DOHH2 (cell line): Measurements from ENCODE around the gene FOXP4.

Experiments
- EZH2phosphoT487 ChIP-seq: fragments of 200-600 bp; sonication (generic); IDR thresholded peaks from 2 replicates; pipeline ENCODE4 v1.6.1; 2017; ENCODE audit warnings: borderline replicate concordance, mild to moderate bottlenecking, antibody characterized with exemption, low read length, moderate library complexity, mixed read lengths
- TF ChIP-seq, protein P1 (sequence below): fragments of 200-600 bp; sonication (generic); IDR thresholded peaks from one replicate; pipeline ENCODE4 v1.5.1; 2014; ENCODE audit warnings: antibody characterized with exemption, mild to moderate bottlenecking, low read depth, low read length; ENCODE audit not compliant: poor library complexity, severe bottlenecking

DNA sequence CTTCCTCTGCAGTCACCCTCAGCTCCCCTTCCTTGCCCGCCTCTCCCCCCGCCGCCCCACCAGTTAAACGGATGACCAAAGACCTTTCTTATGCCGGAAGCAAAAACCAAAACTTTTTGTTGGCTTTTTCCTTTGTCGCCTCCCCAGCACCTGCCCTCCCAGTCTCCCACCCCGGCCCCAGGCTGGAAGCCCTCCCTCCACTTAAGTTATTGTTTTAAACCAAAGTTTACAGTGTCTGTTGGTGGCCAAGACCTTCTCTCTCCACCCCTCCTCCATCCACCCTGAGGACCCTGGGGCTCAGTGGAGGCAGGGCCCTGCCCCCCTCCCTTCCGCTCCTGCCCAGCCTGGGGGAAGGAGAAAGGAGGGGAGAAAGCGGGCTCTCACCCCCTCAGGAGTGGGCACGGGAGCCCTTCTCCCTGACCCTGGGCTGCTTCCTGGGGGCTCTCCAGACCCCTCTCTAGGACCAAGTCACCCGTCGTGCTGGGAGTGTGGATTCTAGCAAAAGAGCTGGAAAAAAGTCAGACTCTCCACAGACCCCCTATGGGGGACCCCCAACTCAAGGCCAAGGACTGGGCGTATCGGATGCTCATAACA is 53.8 kb downstream of the FOXP4 start:
- TF ChIP-seq, protein P1, sequence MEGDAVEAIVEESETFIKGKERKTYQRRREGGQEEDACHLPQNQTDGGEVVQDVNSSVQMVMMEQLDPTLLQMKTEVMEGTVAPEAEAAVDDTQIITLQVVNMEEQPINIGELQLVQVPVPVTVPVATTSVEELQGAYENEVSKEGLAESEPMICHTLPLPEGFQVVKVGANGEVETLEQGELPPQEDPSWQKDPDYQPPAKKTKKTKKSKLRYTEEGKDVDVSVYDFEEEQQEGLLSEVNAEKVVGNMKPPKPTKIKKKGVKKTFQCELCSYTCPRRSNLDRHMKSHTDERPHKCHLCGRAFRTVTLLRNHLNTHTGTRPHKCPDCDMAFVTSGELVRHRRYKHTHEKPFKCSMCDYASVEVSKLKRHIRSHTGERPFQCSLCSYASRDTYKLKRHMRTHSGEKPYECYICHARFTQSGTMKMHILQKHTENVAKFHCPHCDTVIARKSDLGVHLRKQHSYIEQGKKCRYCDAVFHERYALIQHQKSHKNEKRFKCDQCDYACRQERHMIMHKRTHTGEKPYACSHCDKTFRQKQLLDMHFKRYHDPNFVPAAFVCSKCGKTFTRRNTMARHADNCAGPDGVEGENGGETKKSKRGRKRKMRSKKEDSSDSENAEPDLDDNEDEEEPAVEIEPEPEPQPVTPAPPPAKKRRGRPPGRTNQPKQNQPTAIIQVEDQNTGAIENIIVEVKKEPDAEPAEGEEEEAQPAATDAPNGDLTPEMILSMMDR, result no peak
- no peak for TF ChIP-seq EZH2phosphoT487
